ENCODE results near the gene DOCK4.

The DOCK4 gene

GRCh38 chr7:112157072-112157471 is 49.1 kb downstream of the DOCK4 start:
- DNase-seq (ENCODE audit: low read depth) = peak; percentile 54

DNA sequence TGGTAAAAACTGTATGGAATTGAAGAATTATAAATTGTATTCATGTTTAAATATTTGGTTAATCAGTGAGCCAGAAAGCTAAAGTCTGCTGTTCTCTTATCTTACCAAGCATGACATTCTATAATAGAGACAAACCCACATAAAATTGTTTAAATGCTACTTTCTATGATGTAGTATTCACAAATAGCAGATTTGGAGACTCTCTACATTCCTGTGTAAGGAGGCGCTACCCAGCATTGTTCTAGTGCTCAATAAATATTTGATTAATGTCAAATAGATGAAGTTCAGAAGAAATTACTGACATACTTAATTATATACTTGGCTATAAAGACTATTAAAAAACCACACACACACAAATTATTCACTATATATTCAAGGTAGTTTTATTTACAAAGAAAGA is 49.8 kb downstream of the DOCK4 start:
- H3K4me3 ChIP-seq (ENCODE audit: control insufficient read depth, low read depth, low read length) = no peak overlapping the region
- TF ChIP-seq CTCF (IDR thresholded peaks at IDR 0.05; ENCODE audit: control insufficient read depth, insufficient read depth, low read depth, low read length, missing control alignments) = no peak
- DNase-seq (ENCODE audit: low read depth) = no peak

More at GRCh38 chr7:112157072-112157471, 49.1 kb downstream of the DOCK4 start:
- no peak for TF ChIP-seq CTCF (IDR thresholded peaks at IDR 0.05; ENCODE audit: control insufficient read depth, insufficient read depth, low read depth, low read length, missing control alignments)
- H3K4me3 ChIP-seq (ENCODE audit: control insufficient read depth, low read depth, low read length) = no peak overlapping the region

DNA sequence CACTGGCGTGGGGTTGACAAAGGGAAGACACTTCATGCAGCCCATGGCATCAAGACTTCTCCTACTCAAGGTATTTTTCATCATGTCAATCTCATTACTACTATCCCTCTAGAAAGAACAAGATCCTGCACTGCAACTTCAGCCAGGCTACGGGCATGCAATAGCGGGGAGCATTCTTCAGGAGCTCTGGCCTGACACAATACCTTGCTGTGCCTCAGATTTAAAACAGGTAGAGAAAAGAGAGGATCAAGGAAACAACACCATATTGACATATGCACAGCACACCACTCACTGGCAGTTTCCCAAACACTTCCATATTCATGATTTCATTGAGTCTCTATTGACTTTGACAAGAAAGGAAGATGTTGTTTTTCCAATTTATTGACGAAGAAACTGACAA is 51.5 kb downstream of the DOCK4 start:
- TF ChIP-seq CTCF (IDR thresholded peaks at IDR 0.05; ENCODE audit: control insufficient read depth, insufficient read depth, low read depth, low read length, missing control alignments) = no peak
- no peak for DNase-seq (ENCODE audit: low read depth)
- H3K4me3 ChIP-seq (ENCODE audit: control insufficient read depth, low read depth, low read length) = no peak overlapping the region

GRCh38 chr7:112152186-112152585 is 54.0 kb downstream of the DOCK4 start:
- no peak for TF ChIP-seq CTCF (IDR thresholded peaks at IDR 0.05; ENCODE audit: control insufficient read depth, insufficient read depth, low read depth, low read length, missing control alignments)
- H3K4me3 ChIP-seq (ENCODE audit: control insufficient read depth, low read depth, low read length) = no peak overlapping the region
- no peak for DNase-seq (ENCODE audit: low read depth)

GRCh38 chr7:112150823-112151641 is 55.2 kb downstream of the DOCK4 start:
- no peak for DNase-seq (ENCODE audit: low read depth)
- no peak for TF ChIP-seq CTCF (IDR thresholded peaks at IDR 0.05; ENCODE audit: control insufficient read depth, insufficient read depth, low read depth, low read length, missing control alignments)
- H3K4me3 ChIP-seq (ENCODE audit: control insufficient read depth, low read depth, low read length) = no peak overlapping the region

DNA sequence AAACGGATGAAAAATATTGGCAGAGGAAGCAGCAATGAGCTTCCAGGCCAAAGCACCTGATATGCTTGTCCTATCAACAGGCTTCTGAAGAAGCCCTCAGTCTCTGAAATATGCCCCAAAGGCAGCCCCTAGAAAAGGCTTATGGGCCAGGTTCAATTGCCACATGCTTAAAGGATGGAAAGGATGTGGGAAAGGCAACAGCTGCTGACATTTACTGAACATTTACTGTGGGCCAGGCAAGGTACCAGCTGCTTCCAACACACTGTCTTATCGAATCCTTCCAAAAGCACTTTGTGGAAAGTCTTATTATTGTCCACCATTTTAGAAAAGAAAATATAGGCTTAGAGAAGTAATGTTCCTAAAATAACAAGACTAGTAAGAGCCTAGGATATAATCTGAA is 56.5 kb downstream of the DOCK4 start:
- no peak overlapping the region for H3K4me3 ChIP-seq (ENCODE audit: control insufficient read depth, low read depth, low read length)
- TF ChIP-seq CTCF (IDR thresholded peaks at IDR 0.05; ENCODE audit: control insufficient read depth, insufficient read depth, low read depth, low read length, missing control alignments) = no peak
- no peak for DNase-seq (ENCODE audit: low read depth)
